ENCODE data around the gene DCDC2.
"Not testable (repeated sequence)": the region's sequence is repeated elsewhere in the genome, so short reads cannot be mapped to it uniquely, and the experiment has no call there.

Gene DCDC2

GRCh38 chr6:24329022-24329421 is 28.8 kb downstream of the DCDC2 start:
- Histone ChIP-seq H3K4me3 (ENCODE audit: low read depth in 1 of 5, low read length in 5 of 5) (no peak overlapping the region), H3K9ac (ENCODE audit: low read length in 5 of 5) (no peak overlapping the region), H3K36me3 (ENCODE audit: control insufficient read depth in 5 of 5, insufficient read depth in 5 of 5, low read length in 5 of 5) (no peaks in the 10 kb centered on the region), H3K27me3 (ENCODE audit: control insufficient read depth in 5 of 5, insufficient read depth in 4 of 5, low read length in 5 of 5) (no peaks in the 10 kb centered on the region), H3K27ac (ENCODE audit: low read depth, low read length) (no peak overlapping the region), H3K9me3 (ENCODE audit: control insufficient read depth in 5 of 5, low read length in 5 of 5) (no peaks in the 10 kb centered on the region), H3K4me1 (ENCODE audit: control insufficient read depth in 5 of 5, insufficient read depth in 5 of 5, low read length in 5 of 5) (no peaks in the 10 kb centered on the region)

GRCh38 chr6:24327756-24328155 is 30.1 kb downstream of the DCDC2 start:
- Histone ChIP-seq H3K9me3 (ENCODE audit: control insufficient read depth in 5 of 5, low read length in 5 of 5) (no peaks in the 10 kb centered on the region), H3K4me1 (ENCODE audit: control insufficient read depth in 5 of 5, insufficient read depth in 5 of 5, low read length in 5 of 5) (no peaks in the 10 kb centered on the region), H3K9ac (ENCODE audit: low read length in 5 of 5) (no peak overlapping the region), H3K27me3 (ENCODE audit: control insufficient read depth in 5 of 5, insufficient read depth in 4 of 5, low read length in 5 of 5) (no peaks in the 10 kb centered on the region), H3K4me3 (ENCODE audit: low read depth in 1 of 5, low read length in 5 of 5) (no peak overlapping the region), H3K36me3 (ENCODE audit: control insufficient read depth in 5 of 5, insufficient read depth in 5 of 5, low read length in 5 of 5) (no peaks in the 10 kb centered on the region), H3K27ac (ENCODE audit: low read depth, low read length) (no peak overlapping the region)

GRCh38 chr6:24325978-24326377 is 31.9 kb downstream of the DCDC2 start:
- H3K9me3 ChIP-seq (ENCODE audit: control insufficient read depth in 5 of 5, low read length in 5 of 5) = no peaks in the 10 kb centered on the region
- H3K4me1 ChIP-seq (ENCODE audit: control insufficient read depth in 5 of 5, insufficient read depth in 5 of 5, low read length in 5 of 5) = no peaks in the 10 kb centered on the region
- no peak overlapping the region for H3K27ac ChIP-seq (ENCODE audit: low read depth, low read length)
- H3K36me3 ChIP-seq (ENCODE audit: control insufficient read depth in 5 of 5, insufficient read depth in 5 of 5, low read length in 5 of 5) = no peaks in the 10 kb centered on the region
- H3K9ac ChIP-seq (ENCODE audit: low read length in 5 of 5) = no peak overlapping the region
- H3K27me3 ChIP-seq (ENCODE audit: control insufficient read depth in 5 of 5, insufficient read depth in 4 of 5, low read length in 5 of 5) = no peaks in the 10 kb centered on the region
- H3K4me3 ChIP-seq (ENCODE audit: low read depth in 1 of 5, low read length in 5 of 5) = no peak overlapping the region

GRCh38 chr6:24324617-24325016 is 33.2 kb downstream of the DCDC2 start:
- H3K9ac ChIP-seq (ENCODE audit: low read length in 5 of 5) = no peak overlapping the region
- no peaks in the 10 kb centered on the region for H3K27me3 ChIP-seq (ENCODE audit: control insufficient read depth in 5 of 5, insufficient read depth in 4 of 5, low read length in 5 of 5)
- H3K9me3 ChIP-seq (ENCODE audit: control insufficient read depth in 5 of 5, low read length in 5 of 5) = no peaks in the 10 kb centered on the region
- no peak overlapping the region for H3K27ac ChIP-seq (ENCODE audit: low read depth, low read length)
- H3K4me1 ChIP-seq (ENCODE audit: control insufficient read depth in 5 of 5, insufficient read depth in 5 of 5, low read length in 5 of 5) = no peaks in the 10 kb centered on the region
- no peak overlapping the region for H3K4me3 ChIP-seq (ENCODE audit: low read depth in 1 of 5, low read length in 5 of 5)
- no peaks in the 10 kb centered on the region for H3K36me3 ChIP-seq (ENCODE audit: control insufficient read depth in 5 of 5, insufficient read depth in 5 of 5, low read length in 5 of 5)

GRCh38 chr6:24323632-24324337 is 34.1 kb downstream of the DCDC2 start:
- Histone ChIP-seq H3K36me3 (ENCODE audit: control insufficient read depth in 5 of 5, insufficient read depth in 5 of 5, low read length in 5 of 5) (no peaks in the 10 kb centered on the region), H3K4me3 (ENCODE audit: low read depth in 1 of 5, low read length in 5 of 5) (no peak overlapping the region), H3K4me1 (ENCODE audit: control insufficient read depth in 5 of 5, insufficient read depth in 5 of 5, low read length in 5 of 5) (no peaks in the 10 kb centered on the region), H3K27me3 (ENCODE audit: control insufficient read depth in 5 of 5, insufficient read depth in 4 of 5, low read length in 5 of 5) (no peaks in the 10 kb centered on the region), H3K9me3 (ENCODE audit: control insufficient read depth in 5 of 5, low read length in 5 of 5) (no peaks in the 10 kb centered on the region), H3K9ac (ENCODE audit: low read length in 5 of 5) (no peak overlapping the region), H3K27ac (ENCODE audit: low read depth, low read length) (no peak overlapping the region)

- H3K27ac ChIP-seq (ENCODE audit: low read depth, low read length) = no peak overlapping the region
- H3K4me1 ChIP-seq (ENCODE audit: control insufficient read depth in 5 of 5, insufficient read depth in 5 of 5, low read length in 5 of 5) = no peaks in the 10 kb centered on the region
- H3K27me3 ChIP-seq (ENCODE audit: control insufficient read depth in 5 of 5, insufficient read depth in 4 of 5, low read length in 5 of 5) = no peaks in the 10 kb centered on the region
- no peaks in the 10 kb centered on the region for H3K36me3 ChIP-seq (ENCODE audit: control insufficient read depth in 5 of 5, insufficient read depth in 5 of 5, low read length in 5 of 5)
- H3K9ac ChIP-seq (ENCODE audit: low read length in 5 of 5) = no peak overlapping the region
- H3K9me3 ChIP-seq (ENCODE audit: control insufficient read depth in 5 of 5, low read length in 5 of 5) = no peaks in the 10 kb centered on the region
- H3K4me3 ChIP-seq (ENCODE audit: low read depth in 1 of 5, low read length in 5 of 5) = no peak overlapping the region
Measured at GRCh38 chr6:24322924-24323323, 34.9 kb downstream of the DCDC2 start.

- H3K4me3 ChIP-seq (ENCODE audit: low read depth in 1 of 5, low read length in 5 of 5); H3K9ac ChIP-seq (ENCODE audit: low read length in 5 of 5); H3K27ac ChIP-seq (ENCODE audit: low read depth, low read length); H3K27me3 ChIP-seq (ENCODE audit: control insufficient read depth in 5 of 5, insufficient read depth in 4 of 5, low read length in 5 of 5); H3K4me1 ChIP-seq (ENCODE audit: control insufficient read depth in 5 of 5, insufficient read depth in 5 of 5, low read length in 5 of 5); H3K36me3 ChIP-seq (ENCODE audit: control insufficient read depth in 5 of 5, insufficient read depth in 5 of 5, low read length in 5 of 5); H3K9me3 ChIP-seq (ENCODE audit: control insufficient read depth in 5 of 5, low read length in 5 of 5): not testable (repeated sequence)
Measured at GRCh38 chr6:24322446-24322845, 35.4 kb downstream of the DCDC2 start.

- H3K9ac ChIP-seq (ENCODE audit: low read length in 5 of 5) = no peak overlapping the region
- H3K9me3 ChIP-seq (ENCODE audit: control insufficient read depth in 5 of 5, low read length in 5 of 5) = no peaks in the 10 kb centered on the region
- no peak overlapping the region for H3K4me3 ChIP-seq (ENCODE audit: low read depth in 1 of 5, low read length in 5 of 5)
- no peaks in the 10 kb centered on the region for H3K4me1 ChIP-seq (ENCODE audit: control insufficient read depth in 5 of 5, insufficient read depth in 5 of 5, low read length in 5 of 5)
- no peaks in the 10 kb centered on the region for H3K27me3 ChIP-seq (ENCODE audit: control insufficient read depth in 5 of 5, insufficient read depth in 4 of 5, low read length in 5 of 5)
- H3K27ac ChIP-seq (ENCODE audit: low read depth, low read length) = no peak overlapping the region
- H3K36me3 ChIP-seq (ENCODE audit: control insufficient read depth in 5 of 5, insufficient read depth in 5 of 5, low read length in 5 of 5) = no peaks in the 10 kb centered on the region
Measured at GRCh38 chr6:24321538-24322162, 36.2 kb downstream of the DCDC2 start.

GRCh38 chr6:24313251-24314141 is 44.4 kb downstream of the DCDC2 start:
- Histone ChIP-seq H3K4me3 (ENCODE audit: low read depth in 1 of 5, low read length in 5 of 5) (no peak overlapping the region), H3K4me1 (ENCODE audit: control insufficient read depth in 5 of 5, insufficient read depth in 5 of 5, low read length in 5 of 5) (no peaks in the 10 kb centered on the region), H3K27me3 (ENCODE audit: control insufficient read depth in 5 of 5, insufficient read depth in 4 of 5, low read length in 5 of 5) (peaks cover 0 to 4% (median 0%) of the 10 kb centered on the region in 5 donors), H3K36me3 (ENCODE audit: control insufficient read depth in 5 of 5, insufficient read depth in 5 of 5, low read length in 5 of 5) (no peaks in the 10 kb centered on the region), H3K27ac (ENCODE audit: low read depth, low read length) (no peak overlapping the region), H3K9me3 (ENCODE audit: control insufficient read depth in 5 of 5, low read length in 5 of 5) (peaks cover 0 to 5% (median 0%) of the 10 kb centered on the region in 5 donors), H3K9ac (ENCODE audit: low read length in 5 of 5) (no peak overlapping the region)

- not testable (repeated sequence) for H3K9me3 ChIP-seq (ENCODE audit: control insufficient read depth in 5 of 5, low read length in 5 of 5); H3K9ac ChIP-seq (ENCODE audit: low read length in 5 of 5); H3K27ac ChIP-seq (ENCODE audit: low read depth, low read length); H3K4me3 ChIP-seq (ENCODE audit: low read depth in 1 of 5, low read length in 5 of 5); H3K4me1 ChIP-seq (ENCODE audit: control insufficient read depth in 5 of 5, insufficient read depth in 5 of 5, low read length in 5 of 5); H3K36me3 ChIP-seq (ENCODE audit: control insufficient read depth in 5 of 5, insufficient read depth in 5 of 5, low read length in 5 of 5); H3K27me3 ChIP-seq (ENCODE audit: control insufficient read depth in 5 of 5, insufficient read depth in 4 of 5, low read length in 5 of 5)
Measured at GRCh38 chr6:24311775-24312174, 46.1 kb downstream of the DCDC2 start.

Measured in subcutaneous abdominal adipose tissue (tissue), 5 donors.